Spleen (tissue), 7 donors: ENCODE results near the gene OTOP2.

Source experiments
- POLR2A ChIP-seq, 3 donors: fragments of 450-650 bp; IDR thresholded peaks; one replicate each; pipeline ENCODE4 v1.5.1; 2017; ENCODE audit warnings: antibody characterized with exemption in 3 of 3, mild to moderate bottlenecking in 1 of 3
- TF ChIP-seq, protein P1 (sequence below), 11 experiments: fragments of 200-600 bp in 7 of 11; fragments of 450-650 bp in 4 of 11; sonication (generic) in 4 of 11; IDR thresholded peaks in 8 of 11; conservative IDR thresholded peaks in 3 of 11; 1 replicate in 7 of 11; 2 replicates in 4 of 11; pipeline versions ENCODE4 v1.4.0 to v1.8.0; 2016 to 2021; ENCODE audit warnings: antibody characterized with exemption in 11 of 11, inconsistent platforms in 4 of 11, mild to moderate bottlenecking in 1 of 11
- donor health status: DM: no; HTN: no; CAD: no; lungs with moderate emphysema.
- donor health status: DM: no; HTN: no; CAD: no.
- donor health status: DM: no; HTN: no; CAD: no.

DNA sequence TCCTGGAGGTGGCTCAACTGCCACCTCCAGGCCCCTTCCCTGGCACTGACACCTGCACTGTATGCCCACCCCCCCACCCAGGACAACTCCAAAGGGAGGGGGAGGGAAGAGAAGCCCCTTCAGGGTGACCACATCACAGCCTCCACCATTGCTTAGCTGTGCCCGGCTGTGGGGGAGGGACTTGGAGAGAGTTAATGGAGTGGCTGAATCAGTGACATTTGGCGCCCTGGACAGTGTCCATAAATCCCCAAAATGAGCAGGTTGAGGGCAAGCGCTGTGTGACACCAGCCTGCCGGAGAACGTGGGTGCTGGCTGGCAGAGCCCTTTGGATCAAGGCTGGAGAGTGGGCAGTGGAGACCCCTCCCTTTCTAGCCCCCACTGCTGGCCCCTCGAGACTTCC, 1.9 kb upstream of the OTOP2 start:
- TF ChIP-seq, protein P1, sequence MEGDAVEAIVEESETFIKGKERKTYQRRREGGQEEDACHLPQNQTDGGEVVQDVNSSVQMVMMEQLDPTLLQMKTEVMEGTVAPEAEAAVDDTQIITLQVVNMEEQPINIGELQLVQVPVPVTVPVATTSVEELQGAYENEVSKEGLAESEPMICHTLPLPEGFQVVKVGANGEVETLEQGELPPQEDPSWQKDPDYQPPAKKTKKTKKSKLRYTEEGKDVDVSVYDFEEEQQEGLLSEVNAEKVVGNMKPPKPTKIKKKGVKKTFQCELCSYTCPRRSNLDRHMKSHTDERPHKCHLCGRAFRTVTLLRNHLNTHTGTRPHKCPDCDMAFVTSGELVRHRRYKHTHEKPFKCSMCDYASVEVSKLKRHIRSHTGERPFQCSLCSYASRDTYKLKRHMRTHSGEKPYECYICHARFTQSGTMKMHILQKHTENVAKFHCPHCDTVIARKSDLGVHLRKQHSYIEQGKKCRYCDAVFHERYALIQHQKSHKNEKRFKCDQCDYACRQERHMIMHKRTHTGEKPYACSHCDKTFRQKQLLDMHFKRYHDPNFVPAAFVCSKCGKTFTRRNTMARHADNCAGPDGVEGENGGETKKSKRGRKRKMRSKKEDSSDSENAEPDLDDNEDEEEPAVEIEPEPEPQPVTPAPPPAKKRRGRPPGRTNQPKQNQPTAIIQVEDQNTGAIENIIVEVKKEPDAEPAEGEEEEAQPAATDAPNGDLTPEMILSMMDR (IDR thresholded peaks at IDR 0.05 in 8 of 11, conservative IDR thresholded peaks at IDR 0.05 in 3 of 11) = no peak
- TF ChIP-seq POLR2A (IDR thresholded peaks at IDR 0.05) = no peak
